GM19193 (cell line): ENCODE results near the gene SULT4A1.

ENCODE experiments used
- POLR2A ChIP-seq: IDR thresholded peaks from 4 replicates; pipeline ENCODE4 v1.6.1; 2011; ENCODE audit not compliant: insufficient read depth, insufficient read length; ENCODE audit errors: extremely low read depth

Gene SULT4A1

DNA sequence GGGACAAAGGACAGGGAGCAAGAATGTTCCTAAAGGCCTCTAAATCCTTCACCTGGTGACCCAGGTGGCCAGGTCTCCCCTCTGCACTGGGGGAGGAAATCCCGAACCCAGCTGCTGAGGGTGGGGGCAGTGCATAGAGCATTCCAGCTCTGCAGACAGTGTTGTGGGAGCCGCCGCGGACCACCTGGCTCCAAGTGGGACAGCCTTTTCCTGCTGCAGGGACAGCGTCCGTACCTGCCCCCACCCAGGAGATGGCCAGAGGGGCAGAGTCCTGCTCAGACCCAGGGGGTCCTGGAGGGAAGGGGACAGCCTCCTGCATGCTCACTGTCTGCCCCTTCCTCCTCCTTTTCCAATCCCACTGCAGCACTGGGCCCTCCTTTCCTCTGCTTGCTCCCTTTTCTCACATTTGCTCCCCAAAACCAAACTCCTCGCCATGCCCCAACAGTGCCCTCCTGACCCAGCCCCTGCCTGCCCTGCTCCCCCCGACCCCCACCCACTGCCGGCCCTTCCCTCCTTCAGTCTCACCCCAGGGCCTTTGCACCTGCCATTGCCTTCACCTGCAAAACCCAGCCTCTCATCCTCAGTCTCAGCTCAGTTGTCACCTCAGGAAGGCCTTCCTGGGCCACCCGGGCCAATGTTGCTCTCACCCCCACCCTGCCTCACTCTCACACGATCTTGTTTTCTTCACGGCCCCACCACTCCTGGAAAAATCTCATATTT, 16.7 kb upstream of the SULT4A1 start:
- TF ChIP-seq POLR2A, result no peak

DNA sequence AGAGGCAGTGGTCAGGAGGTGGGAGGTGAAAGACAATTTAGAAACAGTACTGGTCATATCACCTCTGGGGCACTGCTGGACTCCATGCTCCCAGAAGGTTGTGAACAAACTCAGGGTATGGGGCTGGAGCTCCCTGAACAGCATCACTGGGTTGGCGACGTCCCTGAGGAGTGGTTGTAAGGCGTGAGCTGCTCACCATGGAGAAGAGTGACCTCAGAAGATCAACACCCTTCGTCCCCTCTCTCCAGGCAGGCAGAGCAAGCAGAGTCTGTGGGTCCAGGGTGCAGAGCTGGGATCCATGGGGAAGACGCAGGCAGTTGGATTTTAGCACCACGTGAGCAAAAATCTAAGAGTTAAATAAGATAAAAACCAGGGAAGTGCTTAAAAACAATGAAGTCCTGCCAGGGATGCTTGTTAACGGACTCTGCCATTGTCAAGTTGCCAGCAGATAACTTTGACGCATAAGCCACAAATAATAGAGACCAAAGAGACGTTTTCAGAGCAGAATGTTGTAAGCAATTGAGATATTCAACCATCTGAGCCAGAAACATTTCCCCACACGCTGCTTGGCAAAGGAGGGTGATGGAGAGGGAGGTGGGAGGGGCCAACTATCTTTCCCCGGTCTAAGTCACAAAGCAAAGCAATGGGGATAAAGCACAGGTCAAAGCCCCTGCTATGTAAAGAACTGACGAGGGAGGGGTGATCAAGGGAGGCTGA, 15.9 kb upstream of the SULT4A1 start:
- TF ChIP-seq POLR2A, result no peak

DNA sequence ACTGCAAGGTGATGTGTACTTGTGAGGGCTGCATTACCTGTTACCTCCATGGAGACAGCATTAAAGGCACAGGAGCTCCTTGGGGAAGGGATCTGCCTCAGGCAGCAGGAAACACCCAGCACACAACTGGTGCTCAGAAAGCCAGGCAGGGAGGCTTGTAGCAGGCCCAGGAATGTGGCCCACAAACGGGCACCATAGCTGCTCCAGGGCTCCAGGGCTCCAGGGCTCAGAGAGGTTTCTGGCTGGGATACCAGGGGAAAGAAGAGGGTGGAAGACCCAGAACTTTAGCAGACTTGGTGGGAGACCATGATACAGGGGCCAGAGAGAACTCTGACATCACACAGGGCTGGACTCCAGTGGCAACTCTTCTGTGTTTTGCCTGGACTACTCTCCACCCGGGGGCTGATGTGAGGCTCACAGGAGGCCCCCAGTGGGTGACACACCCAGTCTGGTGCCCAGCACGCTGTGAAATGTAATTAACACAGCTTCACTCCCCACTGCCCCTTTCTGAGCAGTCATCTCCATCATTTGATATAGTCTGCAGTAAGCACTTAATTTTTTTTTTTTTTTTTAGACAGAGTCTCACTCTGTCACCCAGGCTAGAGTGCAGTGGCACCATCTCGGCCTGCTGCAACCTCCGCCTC, 14.7 kb upstream of the SULT4A1 start:
- no peak for TF ChIP-seq POLR2A

DNA sequence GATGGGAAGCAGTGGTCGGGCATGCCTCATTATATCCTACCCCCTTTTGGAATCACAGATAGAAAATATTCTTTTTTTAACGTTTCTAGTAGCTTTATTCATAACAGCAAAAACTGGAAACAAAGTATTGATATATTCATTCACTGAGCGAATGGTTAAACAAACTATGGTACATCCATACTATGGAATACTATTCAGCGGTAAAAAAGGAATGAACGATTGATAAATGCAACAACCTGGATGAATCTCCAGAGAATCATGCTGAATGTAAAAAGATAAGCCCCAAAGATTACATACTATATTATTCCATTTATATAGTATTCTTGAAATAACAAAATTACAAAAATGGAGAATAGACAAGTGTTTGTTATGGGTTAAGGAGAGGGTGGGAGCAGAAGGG, 7.5 kb upstream of the SULT4A1 start:
- TF ChIP-seq POLR2A, result no peak

DNA sequence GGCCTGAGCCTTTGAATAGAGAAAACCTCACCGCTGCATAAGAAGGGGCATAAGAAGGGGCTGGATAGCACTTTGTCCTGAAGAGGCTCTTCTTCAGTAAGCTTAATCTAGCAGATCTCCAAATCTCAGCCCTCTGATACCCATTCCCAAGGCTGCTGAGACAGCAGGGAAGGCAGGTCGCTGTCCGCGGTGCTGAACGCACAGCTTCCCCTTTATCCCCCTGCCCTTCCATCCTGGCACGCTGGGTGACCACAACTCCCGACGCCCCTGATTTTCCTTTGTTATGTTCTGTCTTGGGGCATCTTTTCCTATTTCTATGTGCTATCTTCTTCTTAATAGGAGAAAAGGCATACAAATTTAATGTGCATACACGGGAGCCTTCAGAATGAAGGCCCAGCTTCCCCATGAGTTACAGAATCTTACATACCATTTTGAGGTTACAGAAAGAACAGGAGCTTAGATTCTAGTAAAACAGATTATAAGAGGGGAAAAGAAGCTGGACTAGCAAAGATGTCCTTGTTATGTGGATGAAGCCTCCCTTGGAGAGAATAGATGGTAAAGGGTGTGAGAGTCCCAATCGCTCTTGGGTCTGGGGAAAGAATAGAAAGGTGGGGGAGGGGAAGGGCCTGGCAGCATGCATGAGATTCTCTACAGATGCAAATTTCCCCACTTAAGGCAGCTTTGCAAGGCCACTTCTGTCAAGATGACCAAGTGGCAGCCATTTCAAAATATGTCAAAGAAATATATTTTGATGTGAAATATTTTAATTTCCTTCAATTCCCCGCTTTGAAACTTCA, 5.7 kb upstream of the SULT4A1 start:
- TF ChIP-seq POLR2A, result no peak

DNA sequence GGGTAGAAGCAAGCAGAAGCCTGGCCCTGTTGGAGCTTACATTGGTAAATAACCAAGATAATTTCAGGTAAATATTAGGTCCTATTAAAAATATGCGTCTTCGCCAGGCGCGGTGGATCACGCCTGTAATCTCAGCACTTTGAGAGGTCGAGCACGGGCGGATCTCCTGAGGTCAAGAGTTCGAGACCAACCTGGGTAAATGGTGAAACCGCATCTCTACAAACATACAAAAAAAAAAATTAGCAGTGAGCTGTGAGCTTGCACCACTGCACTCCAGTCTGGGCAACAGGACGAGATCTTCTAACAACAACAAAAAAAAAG, 529 bp upstream of the SULT4A1 start:
- no peak for TF ChIP-seq POLR2A

DNA sequence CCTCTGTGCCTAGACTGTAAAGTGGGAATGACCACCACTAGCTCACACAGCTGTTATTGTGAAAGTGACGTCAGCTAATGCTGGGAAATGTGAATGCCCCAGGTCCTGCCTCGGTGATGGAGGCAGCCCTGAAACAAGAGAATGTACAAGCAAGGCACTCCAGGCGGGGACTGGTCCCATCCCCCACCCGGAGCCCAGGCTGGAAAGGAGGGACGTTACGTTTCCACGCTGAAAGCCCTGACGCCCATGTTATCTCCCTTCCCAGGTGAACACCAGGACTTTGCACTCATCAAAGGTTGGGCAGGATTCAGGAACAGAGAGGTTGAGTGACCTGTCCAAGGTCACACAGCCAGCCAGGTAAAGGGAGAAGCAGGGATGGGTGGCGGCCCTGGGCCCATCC, 784 bp downstream of the SULT4A1 start:
- TF ChIP-seq POLR2A, result no peak

DNA sequence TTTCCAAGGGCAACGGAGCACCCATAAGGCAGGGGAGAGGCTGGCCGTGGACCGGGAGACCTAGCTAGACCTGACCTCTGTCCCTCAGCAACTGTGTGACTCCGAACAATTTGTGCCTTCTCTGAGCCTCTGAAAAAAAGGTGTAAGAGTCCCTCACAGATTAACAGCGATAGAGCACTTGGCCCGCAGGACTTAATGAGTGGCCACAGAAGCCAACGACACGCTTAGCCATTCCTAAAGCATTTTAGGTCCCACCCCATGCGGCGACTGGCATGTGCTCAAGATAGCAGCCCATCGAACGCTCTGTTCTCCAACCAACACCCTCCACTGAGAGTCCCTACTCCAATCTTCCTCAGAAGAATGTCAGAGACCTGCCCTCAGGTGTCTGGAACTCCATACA, 1.5 kb downstream of the SULT4A1 start:
- no peak for TF ChIP-seq POLR2A

DNA sequence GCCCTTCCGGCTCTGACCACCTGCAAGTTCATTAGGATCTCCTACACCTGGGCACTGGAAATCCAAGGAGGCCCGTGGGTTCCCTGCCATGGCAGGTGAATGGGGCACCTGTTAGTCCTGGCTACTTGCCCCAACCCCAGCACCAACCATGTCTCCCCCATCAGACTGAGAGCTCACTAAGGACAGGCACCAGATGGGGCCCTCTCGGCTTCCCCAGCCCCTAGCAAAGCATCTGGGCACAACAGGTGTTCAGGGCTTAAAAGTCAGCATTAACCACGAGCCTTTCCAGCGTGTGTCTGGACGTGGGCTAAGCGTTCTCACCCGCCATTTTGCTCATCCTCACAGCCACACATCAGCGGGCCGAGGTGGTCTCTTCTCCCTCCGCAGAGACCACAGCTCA, 2.2 kb downstream of the SULT4A1 start:
- TF ChIP-seq POLR2A, result no peak

DNA sequence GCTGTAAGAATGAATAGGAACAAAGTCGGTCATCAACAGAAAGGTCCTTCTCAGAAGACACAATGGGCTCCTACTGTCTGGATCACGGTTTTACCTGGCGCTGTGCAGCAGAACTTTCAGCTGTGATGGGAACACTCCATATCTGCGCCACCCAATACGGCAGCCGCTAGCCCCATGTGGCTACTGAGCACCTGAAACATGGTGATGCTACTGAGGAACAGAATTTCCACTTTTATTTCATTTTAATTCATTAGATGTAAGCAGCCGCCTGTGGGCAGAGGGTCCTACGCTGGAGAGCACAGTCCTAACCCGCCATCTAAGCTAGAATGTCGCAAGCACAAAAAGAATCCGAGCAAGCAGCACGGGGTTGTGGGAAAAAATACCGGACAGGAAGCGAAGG, 2.7 kb downstream of the SULT4A1 start:
- no peak for TF ChIP-seq POLR2A

DNA sequence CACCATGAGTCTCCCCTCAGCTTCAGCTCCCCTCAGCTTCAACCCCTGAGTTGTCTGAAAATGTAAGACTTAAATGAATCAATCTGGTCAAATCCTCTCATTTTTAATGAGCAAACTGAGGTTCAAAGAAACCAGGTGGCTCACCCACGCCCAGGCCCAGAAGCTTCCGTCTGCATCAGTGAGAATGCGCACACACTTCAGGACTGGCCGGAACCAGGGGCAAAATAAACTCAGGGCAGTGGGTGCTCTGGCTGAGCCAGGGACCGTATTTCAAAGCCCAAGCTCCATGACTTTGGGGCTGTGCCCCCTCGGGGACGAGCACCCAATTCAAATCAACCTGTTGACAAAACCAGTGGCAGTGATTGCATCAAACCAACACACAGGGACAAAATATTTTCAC, 3.1 kb downstream of the SULT4A1 start:
- no peak for TF ChIP-seq POLR2A

DNA sequence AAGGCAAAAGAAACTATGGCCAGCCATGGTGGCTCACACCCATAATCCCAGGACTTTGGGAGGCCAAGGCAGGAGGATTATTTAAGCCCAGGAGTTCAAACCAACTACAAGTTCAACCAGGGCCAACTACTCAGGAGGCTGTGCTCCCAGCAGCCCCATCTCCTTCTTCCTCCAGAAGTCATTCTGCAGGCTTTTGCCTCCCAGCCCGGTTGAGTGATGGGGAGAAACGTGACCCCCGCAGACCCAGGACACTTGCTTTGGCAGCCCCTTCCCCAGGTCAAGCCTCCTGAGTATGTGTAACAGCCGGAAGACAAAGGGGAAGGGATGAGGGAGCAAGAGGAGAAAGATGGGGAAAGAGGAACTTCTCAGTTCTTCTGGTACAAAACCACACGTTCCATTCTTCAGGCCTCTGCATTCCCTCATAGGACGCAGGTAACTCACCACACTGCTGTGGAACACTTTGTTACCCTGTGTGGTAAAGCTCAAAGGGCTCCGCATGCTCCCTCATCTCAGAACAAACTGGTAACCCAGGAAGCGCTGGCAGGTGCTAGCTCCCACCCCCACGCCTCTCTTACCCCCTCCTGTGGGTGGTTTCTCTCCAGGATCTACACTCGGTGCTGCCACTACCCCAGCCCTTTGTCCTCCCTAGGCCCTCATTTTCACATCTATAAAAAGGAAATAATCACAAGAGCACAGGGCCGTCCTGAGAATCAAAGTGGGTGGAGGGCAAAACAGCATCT, 4.0 kb downstream of the SULT4A1 start:
- TF ChIP-seq POLR2A, result no peak

DNA sequence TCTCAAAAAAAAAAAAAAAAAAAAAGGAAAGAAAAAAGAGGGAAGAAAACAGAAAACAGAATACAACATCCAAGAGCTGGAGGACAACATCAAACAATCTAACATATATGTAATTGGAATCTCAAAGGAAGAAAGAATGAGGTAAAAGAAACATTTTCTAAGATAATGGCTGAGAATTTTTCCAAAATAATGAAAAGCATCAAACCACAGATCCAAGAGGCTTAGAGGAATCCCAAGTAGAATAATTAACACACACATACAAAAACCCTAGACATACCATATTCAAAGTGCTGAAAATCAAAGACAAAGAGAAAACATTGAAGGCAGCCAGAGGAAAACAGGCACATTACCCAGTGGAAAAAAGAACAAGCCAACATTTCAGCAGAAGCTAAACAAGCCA, 4.9 kb downstream of the SULT4A1 start:
- no peak for TF ChIP-seq POLR2A

DNA sequence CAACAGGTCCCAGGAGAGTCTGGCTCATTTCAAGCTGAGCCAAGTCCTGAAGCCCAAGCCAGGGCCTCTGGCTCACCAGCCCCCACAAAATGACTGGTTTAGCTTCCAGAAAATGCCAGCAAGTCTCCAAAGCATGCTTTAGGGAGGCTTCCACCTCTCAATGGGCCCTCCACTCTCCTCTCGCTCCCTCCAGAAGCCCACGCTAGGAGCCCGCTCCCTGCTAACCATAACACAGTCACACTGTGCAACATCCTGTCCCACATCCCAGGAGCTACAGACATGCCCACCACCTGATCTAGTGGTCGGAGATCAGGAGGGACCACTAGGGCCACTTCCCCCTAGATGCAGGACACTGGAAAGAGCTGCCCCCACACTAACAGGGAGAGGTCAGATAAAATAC, 6.9 kb downstream of the SULT4A1 start:
- TF ChIP-seq POLR2A, result no peak
